GM19025 (cell line): ENCODE measurements around the gene MIPEP.

Source experiments
- ATAC-seq: cut with Tn5 transposase; IDR thresholded peaks from one replicate; pipeline ENCODE4 v1.9.1; 2021; ENCODE audit warnings: mild to moderate bottlenecking, low read depth, moderate library complexity; ENCODE audit not compliant: unreplicated experiment

Gene MIPEP

DNA sequence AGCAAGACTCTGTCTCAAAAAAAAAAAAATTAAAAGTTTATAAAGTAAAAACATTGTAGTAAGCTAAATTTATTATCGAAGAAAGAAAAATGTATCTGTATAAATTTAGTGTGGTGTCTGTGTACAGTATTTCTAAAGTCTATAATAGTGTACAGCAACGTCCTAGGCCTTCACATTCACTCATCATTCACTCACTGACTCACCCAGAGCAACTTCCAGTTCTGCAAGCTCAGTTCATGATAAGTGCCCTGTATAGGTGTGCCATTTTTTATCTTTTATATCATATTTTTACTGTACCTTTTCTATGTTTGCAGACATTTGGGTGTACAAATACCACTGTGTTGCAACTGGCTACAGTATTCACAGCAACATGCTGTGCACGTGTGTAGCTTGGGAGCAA lies 200.9 kb downstream of the MIPEP start:
- ATAC-seq, result no peak

DNA sequence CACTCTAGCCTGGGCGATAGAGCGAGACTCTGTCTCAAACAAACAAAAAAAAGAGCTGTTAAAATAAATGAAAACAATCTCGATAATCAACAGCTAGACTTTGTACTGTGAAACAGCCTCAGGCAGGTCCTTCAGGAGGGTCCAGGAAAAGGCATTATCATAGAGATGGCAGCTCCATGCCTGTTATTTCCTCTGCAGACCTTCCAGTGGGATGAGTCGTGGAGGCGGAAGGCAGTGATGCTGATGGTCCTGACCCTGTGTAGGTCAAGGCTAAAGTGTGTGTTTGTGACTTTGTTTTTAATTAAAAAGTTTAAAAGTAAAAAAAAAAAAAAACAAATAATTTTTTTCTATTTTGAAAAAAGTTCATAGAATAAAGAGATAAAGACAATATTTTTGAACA lies 201.6 kb downstream of the MIPEP start:
- ATAC-seq, result no peak

DNA sequence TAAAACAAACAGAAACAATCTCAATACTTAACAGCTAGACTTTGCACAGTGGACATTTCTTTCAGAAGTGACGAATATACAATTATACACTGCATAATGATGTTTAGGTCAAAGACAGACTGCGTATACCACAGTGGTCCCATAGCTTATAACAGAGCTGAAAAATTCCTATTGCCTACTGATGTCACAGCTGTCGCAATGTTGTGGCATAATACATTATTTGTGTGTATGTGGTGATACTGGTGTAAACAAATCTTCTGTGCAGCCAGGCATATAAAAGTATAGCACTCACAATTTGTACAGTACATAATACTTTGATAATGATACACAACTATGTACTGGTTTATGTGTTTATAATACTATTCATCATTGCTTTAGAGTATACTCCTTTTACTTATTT lies 202.3 kb downstream of the MIPEP start:
- no peak for ATAC-seq

DNA sequence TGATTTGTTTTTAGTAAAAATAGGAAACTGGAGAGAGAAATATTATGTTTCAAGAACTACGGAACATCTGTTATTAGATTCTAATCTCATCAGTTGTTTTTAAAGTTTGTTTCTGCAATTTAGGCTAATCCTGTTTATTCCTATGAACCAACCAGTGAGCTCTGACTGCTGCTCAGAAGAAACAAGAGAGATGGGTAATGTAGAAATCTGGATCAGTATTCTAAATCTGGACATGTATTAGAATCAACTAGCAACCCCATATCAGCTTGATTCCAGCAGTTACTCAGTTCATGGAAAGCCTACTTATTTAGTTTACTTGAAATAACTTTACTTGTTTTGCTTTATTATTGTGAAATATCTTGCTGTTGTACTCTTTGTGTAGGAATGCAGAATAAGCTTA lies 203.8 kb downstream of the MIPEP start:
- no peak for ATAC-seq

DNA sequence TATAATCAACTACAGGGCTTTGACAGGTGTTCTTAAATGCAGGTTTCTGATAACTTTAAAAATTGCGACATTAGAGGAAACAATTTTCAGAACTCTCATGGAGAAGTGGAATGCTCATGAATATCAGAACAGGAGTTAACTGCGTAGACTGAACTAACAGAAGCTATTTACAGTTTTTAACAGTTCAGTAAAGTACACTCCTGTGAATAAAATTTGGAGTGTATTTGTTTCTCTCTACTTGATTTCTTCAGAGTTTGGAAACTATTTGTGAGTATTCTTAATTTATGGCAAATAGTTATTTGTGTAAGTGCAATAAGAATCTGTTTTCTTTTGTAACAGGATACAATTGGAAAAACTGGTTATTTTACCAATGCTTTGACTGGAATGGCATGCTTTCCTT lies 204.6 kb downstream of the MIPEP start:
- no peak for ATAC-seq

DNA sequence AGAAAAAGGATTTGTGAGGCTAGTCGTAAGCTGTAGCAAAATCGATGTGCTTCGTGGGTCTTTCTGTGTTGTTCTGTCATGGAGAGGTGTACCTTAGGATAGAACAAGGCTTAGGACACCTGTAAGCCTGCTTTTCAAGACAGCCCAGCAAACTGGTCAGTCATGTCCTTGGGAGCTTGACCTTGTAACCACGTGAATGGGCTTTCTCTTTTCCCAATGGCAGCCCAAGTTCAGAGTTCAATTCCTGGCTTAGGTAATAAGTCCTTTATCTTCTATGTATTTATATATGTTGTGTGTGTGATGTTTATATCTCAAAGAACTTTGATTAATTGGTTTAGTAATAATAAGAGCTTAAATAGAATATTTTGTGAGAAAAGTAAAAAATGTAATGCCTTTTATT lies 206.1 kb downstream of the MIPEP start:
- ATAC-seq, result no peak

GRCh38 chr13:23680845-23681669 lies 208.1 kb downstream of the MIPEP start:
- no peak for ATAC-seq
